SIG-M5 (cell line): ENCODE results near the gene PPP1R14D.

Source experiments
- DNase-seq: peaks from one replicate; lab custom pipeline; 2025; lab: John Stamatoyannopoulos, UW

The PPP1R14D gene

DNA sequence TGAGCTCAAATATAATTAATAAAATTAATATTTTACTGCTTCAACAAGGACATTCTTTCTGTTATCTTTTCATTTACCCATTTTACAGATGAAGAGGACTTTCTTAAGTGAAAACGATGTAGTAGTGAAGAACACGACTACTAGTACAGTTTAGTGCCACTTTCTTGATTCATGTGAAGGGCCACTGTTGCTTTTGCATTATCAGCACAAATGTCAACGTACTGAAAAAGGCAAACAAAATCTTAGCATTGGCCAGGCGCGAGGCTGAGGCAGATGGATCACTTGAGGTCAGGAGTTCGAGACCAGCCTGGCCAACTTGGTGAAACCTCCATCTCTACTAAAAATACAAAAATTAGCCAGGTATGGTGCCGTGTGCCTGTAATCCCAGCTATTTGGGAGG is 9.5 kb downstream of the PPP1R14D start:
- no peak for DNase-seq

DNA sequence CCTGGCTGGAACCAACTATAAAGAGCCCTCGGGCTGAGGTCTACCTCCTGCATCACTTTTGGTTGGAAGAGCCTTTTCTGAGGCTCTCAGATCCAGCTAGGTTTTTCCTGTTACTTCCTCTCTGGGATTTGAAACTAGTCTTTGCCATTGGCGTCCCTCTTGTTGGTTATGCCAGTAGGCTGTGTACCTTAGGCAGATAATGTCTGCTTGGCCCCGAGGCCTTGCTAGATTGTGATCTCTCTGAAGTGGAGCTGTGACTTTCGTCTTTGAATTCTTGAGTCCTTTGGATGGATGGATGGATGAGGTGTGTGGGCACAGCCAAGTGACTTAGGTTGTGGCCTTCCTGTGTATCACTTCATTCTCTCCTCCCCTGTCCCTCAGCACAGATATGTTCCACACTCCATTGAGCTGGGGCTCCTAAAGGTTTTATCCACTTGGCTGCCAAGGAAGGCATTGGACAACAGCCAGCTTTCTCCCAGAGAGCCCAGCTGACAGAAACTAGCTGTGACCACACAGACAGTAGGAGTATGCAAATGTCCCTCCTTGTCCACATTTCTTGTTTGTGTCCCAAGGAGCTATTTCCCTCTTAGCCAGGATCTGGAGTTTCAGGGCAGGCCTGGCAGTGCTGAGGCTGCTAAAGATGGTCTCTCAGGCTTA is 13.3 kb downstream of the PPP1R14D start:
- no peak for DNase-seq

DNA sequence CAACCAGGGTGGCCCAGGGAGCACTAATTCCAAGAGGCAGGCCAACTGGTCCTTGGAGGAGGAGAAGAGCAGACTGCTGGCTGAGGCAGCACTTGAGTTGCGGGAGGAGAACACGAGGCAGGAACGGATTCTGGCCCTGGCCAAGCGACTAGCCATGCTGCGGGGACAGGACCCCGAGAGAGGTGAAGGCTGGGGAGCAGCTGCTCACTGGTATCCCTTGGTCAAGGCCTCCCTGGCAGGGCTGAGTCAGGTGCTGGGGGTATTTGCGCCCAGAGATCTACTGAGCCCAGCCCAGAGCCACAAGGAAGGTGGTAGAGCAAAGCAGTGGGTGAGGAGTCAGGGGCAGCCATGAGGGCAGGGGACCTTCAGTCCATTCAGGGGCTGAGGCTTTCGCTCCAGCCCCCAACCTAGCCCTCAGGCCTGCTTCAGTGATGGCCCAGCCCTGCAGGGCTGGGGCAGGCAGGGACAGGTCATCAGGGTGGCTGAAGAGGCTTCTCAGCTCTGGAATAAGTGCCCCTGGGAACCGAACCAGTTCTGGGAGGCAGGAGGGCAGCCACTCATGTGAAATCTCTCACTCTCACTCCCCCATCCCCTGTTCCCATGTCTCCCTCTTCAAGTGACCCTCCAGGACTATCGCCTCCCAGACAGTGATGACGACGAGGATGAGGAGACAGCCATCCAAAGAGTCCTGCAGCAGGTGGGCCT is 15.6 kb downstream of the PPP1R14D start:
- no peak for DNase-seq

DNA sequence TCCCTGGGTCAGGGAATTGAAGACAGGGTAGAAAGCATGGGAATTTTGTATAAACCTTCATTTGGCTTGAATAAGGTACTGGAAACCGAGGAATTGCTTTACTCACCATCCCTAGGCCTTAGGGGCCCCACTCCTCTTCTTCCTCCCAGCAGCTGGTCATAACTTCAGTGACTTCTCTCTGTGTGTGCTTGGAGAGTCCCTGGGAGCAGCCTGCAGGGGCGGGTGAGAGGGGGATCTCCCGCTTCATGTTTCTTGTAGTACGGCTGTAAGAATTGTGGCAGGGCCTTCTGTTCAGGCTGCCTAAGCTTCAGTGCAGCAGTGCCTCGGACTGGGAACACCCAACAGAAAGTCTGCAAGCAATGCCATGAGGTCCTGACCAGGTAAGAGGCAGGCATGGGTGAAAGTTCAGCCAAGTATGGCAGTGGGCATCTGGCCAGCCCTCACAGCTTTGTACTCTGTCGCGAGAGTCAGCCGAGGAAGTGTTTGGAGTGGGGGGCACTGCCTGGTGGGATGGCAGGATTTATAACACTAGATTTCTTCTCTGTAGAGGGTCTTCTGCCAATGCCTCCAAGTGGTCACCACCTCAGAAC is 19.6 kb downstream of the PPP1R14D start:
- DNase-seq = no peak

GRCh38 chr15:40807888-40808461 is 20.5 kb downstream of the PPP1R14D start:
- DNase-seq = no peak

DNA sequence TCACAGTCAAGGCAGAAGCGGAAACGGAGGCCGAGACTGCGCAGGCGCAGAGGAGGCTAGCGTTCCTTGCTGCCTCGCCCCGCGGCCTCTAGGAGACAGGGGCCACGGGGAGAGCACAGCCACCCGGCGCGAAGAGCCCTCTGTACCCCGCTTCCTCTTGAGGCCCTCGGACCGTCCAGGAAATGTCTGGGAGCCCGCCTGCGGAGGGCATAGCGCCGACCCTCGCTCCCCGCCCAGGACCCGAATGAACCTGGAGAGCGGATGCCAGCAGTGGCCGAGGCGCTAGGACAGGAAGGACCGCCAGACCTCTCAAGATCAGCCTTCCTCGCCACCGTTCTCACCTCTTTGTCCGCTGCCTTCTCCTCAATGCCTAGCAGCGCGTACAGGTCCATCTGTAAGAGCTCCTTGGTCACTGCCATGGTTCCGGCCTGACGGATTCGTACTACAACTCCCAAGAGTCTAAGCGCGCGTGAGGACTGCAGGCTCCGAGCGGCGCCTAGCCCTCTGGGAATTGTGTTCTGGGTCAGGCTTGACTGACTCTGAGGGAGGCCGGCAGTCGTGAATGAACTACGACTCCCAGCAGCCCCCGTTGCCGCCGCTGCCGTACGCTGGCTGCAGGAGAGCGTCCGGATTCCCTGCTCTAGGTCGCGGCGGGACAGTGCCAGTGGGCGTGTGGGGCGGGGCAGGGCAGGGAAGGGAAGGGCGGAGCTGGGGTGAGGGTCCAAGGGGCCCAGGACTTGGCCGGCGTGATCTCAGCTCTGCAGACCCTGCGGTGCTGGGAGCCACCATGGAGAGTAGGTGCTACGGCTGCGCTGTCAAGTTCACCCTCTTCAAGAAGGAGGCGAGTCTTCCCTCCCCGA is 21.2 kb downstream of the PPP1R14D start, which contains the start of the genes DNAJC17 and ZFYVE19:
DNAJC17 (minus strand) TSS at position 446 of the 860 bp plus-strand sequence; CDS start at position 419, 27 bp downstream.
ZFYVE19 (plus strand) TSS at position 62 of the 860 bp plus-strand sequence; CDS start at position 563, 501 bp downstream.
- DNase-seq = peak; percentile 89

- no peak for DNase-seq
These were observed 21.9 kb downstream of the PPP1R14D start for GRCh38 chr15:40806672-40807027.

- DNase-seq = no peak
These were observed 24.8 kb downstream of the PPP1R14D start for GRCh38 chr15:40803688-40804087.

- DNase-seq = no peak
These were observed 25.4 kb downstream of the PPP1R14D start for GRCh38 chr15:40803076-40803475.

DNA sequence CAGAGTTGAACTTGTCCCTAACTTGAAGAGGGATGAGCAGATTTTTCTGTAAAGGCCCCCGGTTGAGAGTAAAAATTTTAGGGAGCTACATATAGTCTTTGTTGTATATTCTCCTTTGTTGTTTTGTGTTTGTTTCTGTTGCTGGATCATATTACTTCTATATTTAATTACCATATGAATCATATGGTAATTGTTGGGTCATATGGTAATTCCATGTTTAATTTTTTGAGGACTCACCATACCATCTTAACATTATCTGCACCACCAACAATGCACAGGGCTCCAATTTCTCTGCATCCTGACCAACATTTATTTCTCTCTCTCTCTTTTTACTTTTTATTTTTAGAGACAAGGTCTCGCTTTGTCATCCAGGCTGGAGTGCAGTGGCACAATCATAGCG is 29.0 kb downstream of the PPP1R14D start:
- DNase-seq = no peak

GRCh38 chr15:40796512-40796911 is 32.0 kb downstream of the PPP1R14D start:
- DNase-seq = no peak

DNA sequence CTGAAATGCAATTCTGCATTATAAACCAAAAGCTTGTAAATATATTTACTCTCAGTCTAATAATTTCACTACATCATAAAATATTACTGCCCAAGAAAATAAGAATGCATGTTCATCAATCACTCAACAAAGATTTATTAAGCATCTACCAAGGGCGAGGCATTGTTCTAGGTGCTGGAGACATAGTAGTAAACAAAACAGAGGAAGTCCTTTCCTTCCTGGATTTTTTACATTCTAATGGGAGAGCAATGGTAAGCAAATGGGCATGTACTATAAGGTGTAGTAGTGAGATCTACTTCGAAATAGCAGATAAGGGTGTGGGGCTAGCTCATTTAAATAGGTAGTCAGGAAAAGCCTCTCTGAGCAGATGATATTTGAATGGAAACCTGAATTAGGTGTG is 32.5 kb downstream of the PPP1R14D start:
- no peak for DNase-seq

DNA sequence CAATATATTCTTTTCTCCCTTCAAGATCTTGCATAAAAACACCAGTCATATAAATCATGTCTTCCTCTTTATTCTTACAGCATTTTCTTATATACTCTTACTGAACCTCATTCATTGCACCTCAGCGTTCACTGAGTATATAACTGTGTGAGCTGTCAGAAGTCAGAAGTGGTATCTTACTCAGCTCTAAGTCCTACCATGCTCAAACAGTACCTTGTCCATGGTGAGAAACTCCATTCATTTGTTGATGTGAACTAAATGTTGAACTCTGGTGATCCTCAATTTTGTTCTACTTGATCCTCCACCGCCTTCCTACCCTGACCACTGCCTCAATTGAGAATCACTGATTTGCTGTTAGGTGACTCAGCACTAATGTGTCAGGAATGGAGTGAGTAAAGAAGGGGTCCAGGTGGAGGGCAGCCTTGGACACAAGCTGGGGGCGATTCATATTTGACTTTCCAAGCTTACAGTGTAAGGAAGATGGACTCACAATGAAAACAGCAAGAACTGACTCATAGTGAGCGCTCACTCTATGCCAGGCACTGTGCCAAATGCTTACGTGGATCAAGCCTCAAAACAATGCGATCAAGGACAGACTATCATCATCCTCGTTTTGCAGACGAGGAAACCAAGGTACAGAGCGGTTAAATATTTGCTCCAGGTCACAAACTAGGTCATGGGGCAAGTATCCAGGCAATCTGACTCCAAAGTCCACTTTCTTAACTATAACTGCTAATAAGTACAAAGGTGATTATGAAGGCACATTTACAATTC is 35.1 kb downstream of the PPP1R14D start:
- no peak for DNase-seq

- no peak for DNase-seq
These were observed 36.1 kb downstream of the PPP1R14D start for GRCh38 chr15:40792394-40792793.

DNA sequence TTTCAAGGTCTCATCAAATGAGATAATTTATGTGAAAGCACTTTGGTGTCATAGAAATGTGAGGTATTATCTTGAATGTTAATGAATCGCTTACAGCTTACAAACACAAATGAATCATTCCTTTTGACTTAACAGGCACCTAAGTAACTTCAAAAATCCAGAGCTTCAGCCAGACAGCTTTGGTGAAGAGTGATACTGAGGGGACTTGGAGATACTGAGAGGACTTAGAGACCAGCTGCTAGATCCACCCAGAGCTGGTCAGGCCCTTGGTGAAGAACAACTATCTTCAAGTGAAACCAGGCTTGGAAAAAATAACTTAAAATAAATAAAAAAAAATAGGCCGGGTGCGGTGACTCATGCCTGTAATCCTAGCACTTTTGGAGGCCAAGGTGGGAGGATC is 37.8 kb downstream of the PPP1R14D start:
- no peak for DNase-seq

DNA sequence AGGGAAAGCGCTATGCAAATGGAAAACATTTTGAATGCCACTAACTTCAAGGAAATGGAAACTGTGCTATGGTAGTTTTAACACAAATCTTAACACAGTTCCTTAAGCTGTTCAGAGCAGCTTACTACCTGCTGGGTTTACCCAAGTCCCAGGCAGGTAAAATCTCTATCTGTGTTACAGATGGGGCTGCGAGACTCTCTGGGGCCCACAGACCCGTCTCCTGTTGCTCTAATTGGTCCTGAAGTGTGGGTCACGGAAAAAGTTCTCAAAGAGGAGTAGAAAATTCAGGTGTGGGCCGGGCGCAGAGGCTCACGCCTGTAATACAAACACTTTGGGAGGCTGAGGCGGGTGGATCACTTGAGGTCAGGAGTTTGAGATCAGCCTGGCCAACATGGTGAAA is 38.5 kb downstream of the PPP1R14D start:
- DNase-seq = no peak

DNA sequence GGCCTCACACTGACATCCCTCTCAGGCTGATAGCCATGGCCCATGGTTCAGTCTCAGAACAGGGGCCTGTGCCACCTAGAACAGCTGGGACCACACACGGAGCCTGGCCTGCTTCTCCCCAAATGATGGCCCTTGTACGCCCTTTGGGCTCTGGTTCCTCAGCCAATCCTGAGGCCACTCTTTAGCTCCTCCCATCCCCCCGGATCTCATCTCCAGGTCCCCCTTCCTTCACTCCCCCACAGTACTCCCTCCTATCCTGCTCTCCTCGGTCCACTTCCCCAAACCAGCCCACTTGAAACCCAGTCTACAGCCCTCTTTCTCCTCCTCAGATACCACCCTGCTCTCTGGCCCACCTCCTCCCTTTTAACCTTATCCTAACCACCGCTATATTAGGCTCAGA is 39.4 kb downstream of the PPP1R14D start:
- DNase-seq = no peak

DNA sequence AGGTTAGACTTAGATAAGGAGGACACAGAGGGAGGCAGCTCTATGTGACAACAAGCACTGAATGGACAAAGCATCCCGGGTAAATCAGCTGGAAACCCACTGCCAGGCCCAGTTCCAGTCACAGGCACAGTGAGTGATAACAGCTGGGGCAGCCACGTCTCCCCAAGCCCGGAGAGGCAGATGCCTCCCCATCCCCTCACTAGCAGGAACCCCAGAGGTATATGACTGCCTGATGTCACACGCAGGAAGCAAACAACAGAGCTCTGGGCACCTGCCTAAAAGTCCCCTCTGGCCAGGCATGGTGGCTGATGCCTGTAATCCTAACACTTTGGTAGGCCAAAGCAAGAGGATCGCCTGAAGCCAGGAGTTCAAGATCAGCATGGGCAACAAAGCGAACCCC is 40.5 kb downstream of the PPP1R14D start:
- no peak for DNase-seq

DNA sequence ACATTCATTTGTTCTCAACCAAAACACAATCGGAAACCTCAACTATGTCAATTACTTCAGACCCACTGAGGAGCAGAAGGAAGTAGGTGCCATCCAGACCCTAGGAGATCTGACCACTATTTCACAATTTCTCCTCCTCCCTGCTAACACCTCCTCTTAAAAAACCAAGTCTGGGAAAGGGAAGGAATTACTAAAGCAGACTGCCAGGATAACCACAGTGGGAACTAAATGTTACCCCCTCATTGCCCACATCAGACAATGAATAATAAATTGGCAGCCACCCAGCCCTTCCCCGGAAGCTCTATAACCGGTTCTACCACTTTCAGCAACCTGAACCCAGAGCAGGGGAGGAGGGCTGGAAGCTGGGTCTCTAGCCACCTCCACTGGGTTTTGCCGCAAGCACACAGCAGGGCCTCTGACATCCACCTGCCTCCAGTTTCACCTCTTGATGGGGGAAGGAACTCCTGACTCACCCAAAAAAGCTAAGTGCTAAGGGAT is 41.1 kb downstream of the PPP1R14D start:
- peak; percentile 8 for DNase-seq

DNA sequence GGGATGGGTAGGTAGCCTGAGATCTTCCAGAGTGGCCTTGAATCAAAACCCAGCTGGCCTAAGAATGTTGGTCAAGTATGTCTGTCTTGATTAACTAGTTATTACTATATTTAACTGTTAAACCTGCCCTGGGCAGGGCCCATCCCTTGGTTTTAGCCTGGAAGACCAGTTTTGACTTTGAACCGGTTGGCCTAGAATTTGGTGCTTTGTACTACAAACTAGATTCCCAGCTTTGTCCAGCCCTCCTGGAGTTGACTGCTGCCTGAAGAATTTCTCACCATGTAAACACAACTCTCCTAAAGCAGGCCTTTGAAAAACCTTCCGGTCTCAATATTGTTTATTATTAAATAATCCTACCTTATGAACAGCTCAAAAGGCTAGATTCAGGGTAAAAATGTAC is 42.7 kb downstream of the PPP1R14D start:
- DNase-seq = no peak

DNA sequence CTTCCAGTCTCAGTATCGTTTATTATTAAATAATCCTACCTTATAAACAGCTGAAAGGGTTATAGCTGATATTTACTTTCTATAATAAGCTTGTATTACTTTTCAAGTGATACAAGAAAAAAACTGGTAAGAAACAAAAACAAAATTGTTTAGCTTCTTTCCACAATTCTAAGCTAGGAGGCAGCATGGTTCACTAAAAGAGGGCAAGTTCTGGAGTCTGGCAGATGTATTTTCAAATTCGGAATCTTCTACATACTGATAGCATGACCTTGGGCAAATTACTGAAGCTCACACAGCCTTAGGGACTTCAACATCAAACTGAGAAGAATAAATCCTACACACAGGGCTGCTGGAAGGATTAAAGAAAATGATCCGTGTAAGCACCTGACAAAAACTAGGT is 43.3 kb downstream of the PPP1R14D start:
- DNase-seq = no peak
